ENCODE data around the gene UBE2S. TPM values are rescaled to one million over a fixed set of nuclear protein-coding genes. Genes with fewer than 3 reads are reported as not detected.
"Not testable (repeated sequence)": the region's sequence is repeated elsewhere in the genome, so short reads cannot be mapped to it uniquely, and the experiment has no call there.

The UBE2S gene
- total RNA-seq, result 100 to 1,000 TPM; 183 to 343 TPM

- Mint-ChIP-seq H3K4me3 (peak within 1 kb of the TSS; percentile 97), H3K36me3 (ENCODE audit: low read depth) (peaks cover 57% of the 10 kb centered on the region), H3K27ac (peak within 1 kb of the TSS; percentile 98)
Observed at GRCh38 chr19:55407550-55407799, at the start of gene UBE2S. Gene UBE2S (minus strand): TSS chr19:55407788. CDS start chr19:55407589, 199 bp downstream.

GRCh38 chr19:55456347-55456746 is 48.8 kb upstream of the UBE2S start:
- peaks cover 10% of the 10 kb centered on the region for H3K4me1 Mint-ChIP-seq
- no peaks in the 10 kb centered on the region for H3K36me3 Mint-ChIP-seq (ENCODE audit: low read depth)
- H3K4me3 Mint-ChIP-seq, result no peak overlapping the region
- H3K27ac Mint-ChIP-seq, result no peak overlapping the region
- no peaks in the 10 kb centered on the region for H3K9me3 Mint-ChIP-seq
- peaks cover 11% of the 10 kb centered on the region for H3K27me3 Mint-ChIP-seq
- ATAC-seq (replicated peaks), result no peak

More at GRCh38 chr19:55407550-55407799, at the start of gene UBE2S:
- not testable (repeated sequence) for H3K27me3 Mint-ChIP-seq; ATAC-seq (replicated peaks); H3K9me3 Mint-ChIP-seq
- peaks cover 14% of the 10 kb centered on the region for H3K4me1 Mint-ChIP-seq

GRCh38 chr19:55455576-55456235 is 48.1 kb upstream of the UBE2S start:
- Mint-ChIP-seq H3K27ac (no peak overlapping the region), H3K27me3 (peaks cover 14% of the 10 kb centered on the region), H3K9me3 (no peaks in the 10 kb centered on the region), H3K4me1 (peaks cover 7% of the 10 kb centered on the region), H3K4me3 (no peak overlapping the region), H3K36me3 (ENCODE audit: low read depth) (no peaks in the 10 kb centered on the region)
- no peak for ATAC-seq (replicated peaks)

GRCh38 chr19:55454787-55455243 is 47.2 kb upstream of the UBE2S start:
- H3K36me3 Mint-ChIP-seq (ENCODE audit: low read depth), result no peaks in the 10 kb centered on the region
- H3K4me1 Mint-ChIP-seq, result no peaks in the 10 kb centered on the region
- H3K9me3 Mint-ChIP-seq, result no peaks in the 10 kb centered on the region
- H3K27ac Mint-ChIP-seq, result no peak overlapping the region
- no peak for ATAC-seq (replicated peaks)
- H3K27me3 Mint-ChIP-seq, result peaks cover 18% of the 10 kb centered on the region
- H3K4me3 Mint-ChIP-seq, result no peak overlapping the region

- Mint-ChIP-seq H3K36me3 (ENCODE audit: low read depth) (no peaks in the 10 kb centered on the region), H3K4me3 (peak overlapping the region; percentile 39), H3K27me3 (peaks cover 18% of the 10 kb centered on the region), H3K4me1 (no peaks in the 10 kb centered on the region), H3K27ac (no peak overlapping the region), H3K9me3 (no peaks in the 10 kb centered on the region)
- no peak for ATAC-seq (replicated peaks)
Observed at GRCh38 chr19:55453511-55454260, 46.1 kb upstream of the UBE2S start.

GRCh38 chr19:55452749-55453346 is 45.3 kb upstream of the UBE2S start:
- H3K4me1 Mint-ChIP-seq, result no peaks in the 10 kb centered on the region
- peak; percentile 65 for ATAC-seq (replicated peaks)
- peak overlapping the region; percentile 39 for H3K4me3 Mint-ChIP-seq
- H3K27ac Mint-ChIP-seq, result no peak overlapping the region
- no peaks in the 10 kb centered on the region for H3K9me3 Mint-ChIP-seq
- no peaks in the 10 kb centered on the region for H3K36me3 Mint-ChIP-seq (ENCODE audit: low read depth)
- peaks cover 18% of the 10 kb centered on the region for H3K27me3 Mint-ChIP-seq

GRCh38 chr19:55451965-55452748 is 44.6 kb upstream of the UBE2S start:
- ATAC-seq (replicated peaks), result no peak
- H3K36me3 Mint-ChIP-seq (ENCODE audit: low read depth), result no peaks in the 10 kb centered on the region
- no peak overlapping the region for H3K27ac Mint-ChIP-seq
- H3K4me3 Mint-ChIP-seq, result peak overlapping the region; percentile 51
- peaks cover 18% of the 10 kb centered on the region for H3K27me3 Mint-ChIP-seq
- no peaks in the 10 kb centered on the region for H3K4me1 Mint-ChIP-seq
- no peaks in the 10 kb centered on the region for H3K9me3 Mint-ChIP-seq

- H3K4me1 Mint-ChIP-seq, result no peaks in the 10 kb centered on the region
- peak overlapping the region; percentile 51 for H3K4me3 Mint-ChIP-seq
- H3K27ac Mint-ChIP-seq, result no peak overlapping the region
- no peak for ATAC-seq (replicated peaks)
- H3K36me3 Mint-ChIP-seq (ENCODE audit: low read depth), result no peaks in the 10 kb centered on the region
- peaks cover 18% of the 10 kb centered on the region for H3K27me3 Mint-ChIP-seq
- H3K9me3 Mint-ChIP-seq, result no peaks in the 10 kb centered on the region
Observed at GRCh38 chr19:55451163-55451964, 43.8 kb upstream of the UBE2S start.

GRCh38 chr19:55449469-55449868 is 41.9 kb upstream of the UBE2S start:
- H3K9me3 Mint-ChIP-seq, result no peaks in the 10 kb centered on the region
- no peak overlapping the region for H3K4me3 Mint-ChIP-seq
- H3K27ac Mint-ChIP-seq, result no peak overlapping the region
- ATAC-seq (replicated peaks), result no peak
- peaks cover 29% of the 10 kb centered on the region for H3K27me3 Mint-ChIP-seq
- H3K36me3 Mint-ChIP-seq (ENCODE audit: low read depth), result no peaks in the 10 kb centered on the region
- no peaks in the 10 kb centered on the region for H3K4me1 Mint-ChIP-seq

- not testable (repeated sequence) for ATAC-seq (replicated peaks); H3K36me3 Mint-ChIP-seq (ENCODE audit: low read depth); H3K4me1 Mint-ChIP-seq; H3K27ac Mint-ChIP-seq; H3K9me3 Mint-ChIP-seq; H3K4me3 Mint-ChIP-seq
- H3K27me3 Mint-ChIP-seq, result peaks cover 38% of the 10 kb centered on the region
Observed at GRCh38 chr19:55448175-55448490, 40.5 kb upstream of the UBE2S start.

- no peaks in the 10 kb centered on the region for H3K9me3 Mint-ChIP-seq
- no peak overlapping the region for H3K27ac Mint-ChIP-seq
- no peak overlapping the region for H3K4me3 Mint-ChIP-seq
- peak; percentile 47 for ATAC-seq (replicated peaks)
- H3K4me1 Mint-ChIP-seq, result no peaks in the 10 kb centered on the region
- no peaks in the 10 kb centered on the region for H3K36me3 Mint-ChIP-seq (ENCODE audit: low read depth)
- peaks cover 42% of the 10 kb centered on the region for H3K27me3 Mint-ChIP-seq
Observed at GRCh38 chr19:55447421-55448174, 40.0 kb upstream of the UBE2S start.

GRCh38 chr19:55446060-55446459 is 38.5 kb upstream of the UBE2S start:
- H3K27ac Mint-ChIP-seq, result no peak overlapping the region
- peaks cover 42% of the 10 kb centered on the region for H3K27me3 Mint-ChIP-seq
- no peak for ATAC-seq (replicated peaks)
- no peaks in the 10 kb centered on the region for H3K9me3 Mint-ChIP-seq
- no peak overlapping the region for H3K4me3 Mint-ChIP-seq
- H3K36me3 Mint-ChIP-seq (ENCODE audit: low read depth), result peaks cover 7% of the 10 kb centered on the region
- H3K4me1 Mint-ChIP-seq, result peaks cover 6% of the 10 kb centered on the region

GRCh38 chr19:55444646-55445045 is 37.1 kb upstream of the UBE2S start:
- no peaks in the 10 kb centered on the region for H3K9me3 Mint-ChIP-seq
- peaks cover 10% of the 10 kb centered on the region for H3K4me1 Mint-ChIP-seq
- peaks cover 11% of the 10 kb centered on the region for H3K36me3 Mint-ChIP-seq (ENCODE audit: low read depth)
- H3K27me3 Mint-ChIP-seq, result peaks cover 43% of the 10 kb centered on the region
- no peak overlapping the region for H3K4me3 Mint-ChIP-seq
- no peak overlapping the region for H3K27ac Mint-ChIP-seq
- ATAC-seq (replicated peaks), result no peak

Data from activated T-helper 17 cell treated with anti-CD3 and anti-CD28 coated beads, Interleukin-2, amount 50 U/mL, for 72 hours (primary cell).